ENCODE data around the gene ATP6V1C2.

The ATP6V1C2 gene

DNA sequence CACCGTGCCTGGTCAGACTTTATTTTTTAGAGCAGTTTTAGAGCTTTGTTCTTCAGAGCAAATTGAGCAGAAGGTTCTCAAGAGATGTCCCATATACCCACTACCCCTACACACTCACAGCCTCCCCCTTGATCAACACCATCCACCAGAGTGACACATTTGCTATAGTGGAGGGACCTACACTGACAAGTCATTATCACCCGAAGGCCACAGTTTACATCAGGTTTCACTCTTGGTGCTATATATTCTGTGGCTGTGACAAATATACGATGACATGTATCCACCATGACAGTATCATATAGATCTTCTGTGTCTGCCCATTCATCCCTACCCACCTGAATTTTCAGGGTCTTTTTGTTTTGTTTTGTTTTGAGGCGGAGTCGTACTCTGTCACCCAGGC is 15.4 kb upstream of the ATP6V1C2 start:
- no peaks in the 10 kb centered on the region for H3K36me3 ChIP-seq (ENCODE audit: control insufficient read depth, insufficient read depth, low read length)
- 80 to 95% methylated on average over 1 to 3 of the region's 5 CpGs for WGBS, 2 experiments (ENCODE audit: insufficient coverage in 2 of 2)
- H3K27ac ChIP-seq (ENCODE audit: low read depth, low read length, severe bottlenecking), result no peak overlapping the region
- no peaks in the 10 kb centered on the region for H3K4me1 ChIP-seq (ENCODE audit: control insufficient read depth, insufficient read depth, low read length, poor library complexity, severe bottlenecking)
- H3K9me3 ChIP-seq (ENCODE audit: control insufficient read depth, low read length), result no peaks in the 10 kb centered on the region
- H3K4me3 ChIP-seq (ENCODE audit: extremely low read depth, insufficient read depth, low read length, poor library complexity, severe bottlenecking), result no peak overlapping the region

DNA sequence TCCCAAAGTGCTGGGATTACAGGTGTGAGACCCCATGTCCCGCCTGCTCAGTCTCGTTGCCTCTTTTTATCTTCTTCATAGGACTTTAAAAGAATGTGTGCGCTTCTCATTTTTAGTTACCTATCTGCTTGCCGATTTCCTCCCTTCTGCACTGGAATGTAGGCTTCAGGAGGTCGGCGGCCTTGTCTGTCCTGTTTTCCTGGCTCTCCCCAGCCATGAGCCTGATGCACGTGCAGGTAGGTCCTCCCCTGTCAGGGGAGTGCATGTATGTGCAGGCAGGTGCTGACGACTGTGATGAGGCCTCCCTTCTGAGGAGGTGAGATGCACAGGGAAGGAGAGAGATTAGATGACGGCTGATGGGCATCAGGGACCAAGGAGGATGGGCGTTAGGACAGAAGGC is 13.6 kb upstream of the ATP6V1C2 start:
- WGBS, 2 experiments (ENCODE audit: insufficient coverage in 2 of 2), result 78 to 91% methylated on average over 7 to 8 of the region's 10 CpGs
- Histone ChIP-seq H3K4me1 (ENCODE audit: control insufficient read depth, insufficient read depth, low read length, poor library complexity, severe bottlenecking) (peaks cover 5% of the 10 kb centered on the region), H3K36me3 (ENCODE audit: control insufficient read depth, insufficient read depth, low read length) (no peaks in the 10 kb centered on the region), H3K27ac (ENCODE audit: low read depth, low read length, severe bottlenecking) (no peak overlapping the region), H3K4me3 (ENCODE audit: extremely low read depth, insufficient read depth, low read length, poor library complexity, severe bottlenecking) (no peak overlapping the region), H3K9me3 (ENCODE audit: control insufficient read depth, low read length) (no peaks in the 10 kb centered on the region)

- Histone ChIP-seq H3K4me1 (ENCODE audit: control insufficient read depth, insufficient read depth, low read length, poor library complexity, severe bottlenecking) (peaks cover 5% of the 10 kb centered on the region), H3K9me3 (ENCODE audit: control insufficient read depth, low read length) (no peaks in the 10 kb centered on the region), H3K36me3 (ENCODE audit: control insufficient read depth, insufficient read depth, low read length) (no peaks in the 10 kb centered on the region), H3K4me3 (ENCODE audit: extremely low read depth, insufficient read depth, low read length, poor library complexity, severe bottlenecking) (no peak overlapping the region), H3K27ac (ENCODE audit: low read depth, low read length, severe bottlenecking) (no peak overlapping the region)
- 34 to 37% methylated on average over 5 to 7 of the region's 7 CpGs for WGBS, 2 experiments (ENCODE audit: insufficient coverage in 2 of 2)
Measured at GRCh38 chr2:10709290-10709939, 12.0 kb upstream of the ATP6V1C2 start.

GRCh38 chr2:10712185-10712809 is 9.1 kb upstream of the ATP6V1C2 start:
- Histone ChIP-seq H3K36me3 (ENCODE audit: control insufficient read depth, insufficient read depth, low read length) (no peaks in the 10 kb centered on the region), H3K4me1 (ENCODE audit: control insufficient read depth, insufficient read depth, low read length, poor library complexity, severe bottlenecking) (peaks cover 5% of the 10 kb centered on the region), H3K9me3 (ENCODE audit: control insufficient read depth, low read length) (no peaks in the 10 kb centered on the region), H3K4me3 (ENCODE audit: extremely low read depth, insufficient read depth, low read length, poor library complexity, severe bottlenecking) (no peak overlapping the region), H3K27ac (ENCODE audit: low read depth, low read length, severe bottlenecking) (no peak overlapping the region)
- WGBS, 2 experiments (ENCODE audit: insufficient coverage in 2 of 2), result 58 to 59% methylated on average over 8 to 9 of the region's 10 CpGs

DNA sequence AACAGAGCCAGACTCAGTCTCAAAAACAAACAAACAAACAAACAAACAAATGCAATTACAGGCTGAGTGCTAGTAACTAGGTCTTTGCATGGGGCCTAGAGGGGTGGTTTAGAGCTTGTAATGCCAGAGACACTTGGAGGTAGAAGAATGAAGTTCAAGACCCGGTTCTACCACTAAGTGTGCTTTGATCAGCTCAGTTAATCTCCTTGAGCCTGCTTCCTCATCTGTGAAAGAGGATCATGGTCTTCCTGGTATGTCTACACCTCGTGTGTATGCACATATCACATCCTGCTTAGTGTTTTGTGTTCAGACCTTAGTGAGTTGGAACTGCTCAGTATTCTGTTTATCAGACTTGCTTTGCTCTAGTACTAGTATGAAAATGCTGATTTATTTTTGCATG is 4.8 kb upstream of the ATP6V1C2 start:
- 53 to 100% methylated on average over 2 of the region's 2 CpGs for WGBS, 2 experiments (ENCODE audit: insufficient coverage in 2 of 2)
- H3K27ac ChIP-seq (ENCODE audit: low read depth, low read length, severe bottlenecking), result no peak overlapping the region
- H3K4me3 ChIP-seq (ENCODE audit: extremely low read depth, insufficient read depth, low read length, poor library complexity, severe bottlenecking), result no peak overlapping the region
- H3K36me3 ChIP-seq (ENCODE audit: control insufficient read depth, insufficient read depth, low read length), result no peaks in the 10 kb centered on the region
- H3K4me1 ChIP-seq (ENCODE audit: control insufficient read depth, insufficient read depth, low read length, poor library complexity, severe bottlenecking), result peaks cover 18% of the 10 kb centered on the region
- no peaks in the 10 kb centered on the region for H3K9me3 ChIP-seq (ENCODE audit: control insufficient read depth, low read length)

- Histone ChIP-seq H3K9me3 (ENCODE audit: control insufficient read depth, low read length) (no peaks in the 10 kb centered on the region), H3K36me3 (ENCODE audit: control insufficient read depth, insufficient read depth, low read length) (no peaks in the 10 kb centered on the region), H3K4me3 (ENCODE audit: extremely low read depth, insufficient read depth, low read length, poor library complexity, severe bottlenecking) (no peak overlapping the region), H3K4me1 (ENCODE audit: control insufficient read depth, insufficient read depth, low read length, poor library complexity, severe bottlenecking) (peaks cover 13% of the 10 kb centered on the region), H3K27ac (ENCODE audit: low read depth, low read length, severe bottlenecking) (no peak overlapping the region)
- WGBS, 2 experiments (ENCODE audit: insufficient coverage in 2 of 2), result 81 to 94% methylated on average over 2 to 3 of the region's 4 CpGs
Measured at GRCh38 chr2:10717628-10718027, 3.8 kb upstream of the ATP6V1C2 start.

DNA sequence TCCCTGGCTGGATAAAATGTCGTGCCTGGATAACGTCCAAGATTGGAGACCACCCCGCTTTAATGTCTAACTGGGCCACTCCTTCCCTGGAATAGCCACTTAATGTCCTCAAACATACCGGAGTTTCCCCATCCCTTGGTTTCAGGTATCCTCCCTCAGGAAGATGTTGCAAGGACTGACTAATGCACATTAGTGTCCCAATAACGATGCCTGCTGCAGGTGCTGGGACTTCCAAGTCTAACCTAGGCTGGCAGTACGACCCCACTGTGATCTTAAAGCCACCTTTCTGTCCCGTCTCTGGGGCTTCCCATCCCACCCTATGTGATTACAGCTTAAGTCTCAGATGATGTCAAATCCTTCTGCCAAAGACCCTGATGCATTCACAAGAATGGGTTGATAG is 1.1 kb upstream of the ATP6V1C2 start:
- H3K9me3 ChIP-seq (ENCODE audit: control insufficient read depth, low read length), result no peaks in the 10 kb centered on the region
- H3K4me1 ChIP-seq (ENCODE audit: control insufficient read depth, insufficient read depth, low read length, poor library complexity, severe bottlenecking), result peaks cover 13% of the 10 kb centered on the region
- H3K36me3 ChIP-seq (ENCODE audit: control insufficient read depth, insufficient read depth, low read length), result no peaks in the 10 kb centered on the region
- no peak overlapping the region for H3K4me3 ChIP-seq (ENCODE audit: extremely low read depth, insufficient read depth, low read length, poor library complexity, severe bottlenecking)
- 72 to 84% methylated on average over 6 of the region's 7 CpGs for WGBS, 2 experiments (ENCODE audit: insufficient coverage in 2 of 2)
- no peak overlapping the region for H3K27ac ChIP-seq (ENCODE audit: low read depth, low read length, severe bottlenecking)

GRCh38 chr2:10720947-10721395 is 459 bp upstream of the ATP6V1C2 start:
- 8 to 9% methylated on average over 33 of the region's 39 CpGs for WGBS, 2 experiments (ENCODE audit: insufficient coverage in 2 of 2)
- peaks cover 13% of the 10 kb centered on the region for H3K4me1 ChIP-seq (ENCODE audit: control insufficient read depth, insufficient read depth, low read length, poor library complexity, severe bottlenecking)
- no peaks in the 10 kb centered on the region for H3K9me3 ChIP-seq (ENCODE audit: control insufficient read depth, low read length)
- H3K27ac ChIP-seq (ENCODE audit: low read depth, low read length, severe bottlenecking), result no peak overlapping the region
- peak overlapping the region; percentile 34 for H3K4me3 ChIP-seq (ENCODE audit: extremely low read depth, insufficient read depth, low read length, poor library complexity, severe bottlenecking)
- no peaks in the 10 kb centered on the region for H3K36me3 ChIP-seq (ENCODE audit: control insufficient read depth, insufficient read depth, low read length)

DNA sequence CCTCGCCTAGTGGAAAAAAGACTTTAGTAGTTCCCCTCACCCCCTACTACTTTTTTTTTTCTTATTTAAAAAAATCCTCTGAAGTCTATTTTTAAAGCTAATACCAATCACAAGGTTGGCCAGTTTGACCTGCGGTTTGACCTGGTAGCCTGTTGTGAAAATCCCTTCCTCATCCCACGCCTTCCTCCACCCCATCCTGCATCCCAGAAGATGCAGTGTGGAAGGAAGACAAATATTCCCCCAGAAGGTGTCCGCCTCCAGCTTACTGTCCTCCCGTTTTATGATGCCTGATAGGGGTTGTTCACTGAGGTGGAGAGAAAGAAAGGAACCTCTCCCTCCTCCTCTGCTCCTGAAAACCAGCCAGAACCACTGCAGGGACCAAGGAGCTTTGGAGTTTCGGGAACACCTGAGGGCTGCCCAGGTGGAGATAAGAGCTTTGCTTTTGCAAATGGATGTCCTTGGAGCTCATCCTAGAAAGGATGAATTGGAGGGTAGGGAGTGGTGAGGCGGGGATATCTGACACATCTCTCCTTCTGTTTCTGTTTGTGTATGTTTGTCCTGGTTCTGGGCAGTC is 909 bp downstream of the ATP6V1C2 start:
- WGBS, 2 experiments (ENCODE audit: insufficient coverage in 2 of 2), result 24 to 44% methylated on average over 3 to 4 of the region's 7 CpGs
- Histone ChIP-seq H3K9me3 (ENCODE audit: control insufficient read depth, low read length) (no peaks in the 10 kb centered on the region), H3K27ac (ENCODE audit: low read depth, low read length, severe bottlenecking) (no peak overlapping the region), H3K36me3 (ENCODE audit: control insufficient read depth, insufficient read depth, low read length) (no peaks in the 10 kb centered on the region), H3K4me1 (ENCODE audit: control insufficient read depth, insufficient read depth, low read length, poor library complexity, severe bottlenecking) (peaks cover 13% of the 10 kb centered on the region), H3K4me3 (ENCODE audit: extremely low read depth, insufficient read depth, low read length, poor library complexity, severe bottlenecking) (peak overlapping the region; percentile 34)

- no peak overlapping the region for H3K4me3 ChIP-seq (ENCODE audit: extremely low read depth, insufficient read depth, low read length, poor library complexity, severe bottlenecking)
- peaks cover 4% of the 10 kb centered on the region for H3K4me1 ChIP-seq (ENCODE audit: control insufficient read depth, insufficient read depth, low read length, poor library complexity, severe bottlenecking)
- no peaks in the 10 kb centered on the region for H3K36me3 ChIP-seq (ENCODE audit: control insufficient read depth, insufficient read depth, low read length)
- WGBS, 2 experiments (ENCODE audit: insufficient coverage in 2 of 2), result 83 to 93% methylated on average over 6 to 7 of the region's 9 CpGs
- no peaks in the 10 kb centered on the region for H3K9me3 ChIP-seq (ENCODE audit: control insufficient read depth, low read length)
- no peak overlapping the region for H3K27ac ChIP-seq (ENCODE audit: low read depth, low read length, severe bottlenecking)
Measured at GRCh38 chr2:10732924-10733565, 11.6 kb downstream of the ATP6V1C2 start.

Data from mesodermal cell (in vitro differentiated cells).